HG03457 (cell line): Measurements from ENCODE around the gene RTN4RL2.
A peak's percentile ranks its signal among the peaks of the same experiment; 100 is the strongest.

Source experiments
- ATAC-seq: cut with Tn5 transposase; IDR thresholded peaks from one replicate; pipeline ENCODE4 v1.9.1; 2021; ENCODE audit warnings: moderate number of reproducible peaks; ENCODE audit not compliant: unreplicated experiment

RTN4RL2 gene

GRCh38 chr11:57479911-57480310, 19.6 kb downstream of the RTN4RL2 start:
- no peak for ATAC-seq

GRCh38 chr11:57480409-57481137, 20.2 kb downstream of the RTN4RL2 start:
- ATAC-seq = no peak

DNA sequence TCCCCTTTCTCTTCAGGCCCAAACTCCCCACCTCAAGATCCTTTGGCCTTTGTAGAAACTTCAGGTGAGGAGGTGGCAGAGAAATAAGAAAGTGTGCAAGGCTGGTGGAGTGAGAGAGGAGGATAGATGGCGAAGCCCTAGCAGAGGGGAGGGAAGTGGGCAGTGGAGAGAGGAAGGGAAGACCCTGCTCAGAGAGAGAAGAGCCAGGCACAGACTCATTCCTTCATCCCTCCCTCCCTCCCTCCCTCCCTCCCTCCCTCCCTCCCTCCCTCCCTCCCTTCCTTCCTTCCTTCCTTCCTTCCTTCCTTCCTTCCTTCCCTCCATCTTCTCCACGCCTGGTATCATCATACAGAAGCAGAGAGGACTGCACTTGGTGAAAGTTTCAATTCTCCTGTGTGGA, 21.0 kb downstream of the RTN4RL2 start:
- ATAC-seq = no peak

DNA sequence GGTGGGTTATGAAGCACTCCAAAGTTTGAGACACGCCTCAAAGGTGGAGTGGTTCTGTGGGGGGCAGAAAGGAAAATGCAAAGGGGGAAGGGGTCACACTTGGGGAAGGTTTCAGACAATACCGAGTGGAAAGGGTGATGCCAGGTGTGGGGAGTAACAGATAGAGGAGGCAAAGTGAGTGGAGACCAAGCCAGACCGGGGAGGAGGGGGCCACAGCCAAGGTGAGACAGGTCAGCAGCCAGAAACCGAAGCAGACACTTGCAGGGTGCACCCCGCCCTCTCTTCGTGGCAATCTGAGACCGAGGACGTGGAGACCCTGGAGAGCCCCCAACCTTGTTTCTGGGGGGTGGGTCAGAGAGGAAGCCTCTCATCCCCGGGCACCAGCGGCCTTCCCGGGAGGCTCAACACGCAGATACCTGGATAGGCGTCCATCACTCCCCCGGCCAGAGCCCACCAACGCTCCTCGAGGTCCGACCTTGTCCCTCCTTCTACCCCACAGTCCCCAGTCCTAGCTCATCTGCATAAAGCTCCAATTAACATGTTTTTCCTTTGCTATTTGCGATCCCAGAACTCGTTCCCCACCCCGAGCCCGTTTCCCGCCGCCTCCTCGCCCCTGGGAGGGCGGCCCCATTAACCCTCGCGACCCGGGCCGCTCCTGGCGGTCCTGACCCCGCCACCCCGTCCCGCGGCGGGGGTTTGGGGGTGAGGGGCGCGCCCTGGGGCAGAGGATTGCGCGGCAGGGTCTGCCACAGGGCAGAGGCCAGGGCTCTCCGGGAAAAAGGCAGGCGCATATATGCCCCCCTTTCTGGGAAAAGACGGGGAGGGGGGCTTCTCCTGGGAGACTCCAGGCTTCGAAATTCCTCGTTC, 21.8 kb downstream of the RTN4RL2 start:
- ATAC-seq = no peak

- ATAC-seq = peak; percentile 48
These were observed 22.6 kb downstream of the RTN4RL2 start for GRCh38 chr11:57482782-57483561.

- no peak for ATAC-seq
These were observed 23.2 kb downstream of the RTN4RL2 start for GRCh38 chr11:57483562-57483918.

- no peak for ATAC-seq
These were observed 23.9 kb downstream of the RTN4RL2 start for GRCh38 chr11:57484141-57484710.

- no peak for ATAC-seq
These were observed 25.1 kb downstream of the RTN4RL2 start for GRCh38 chr11:57485217-57485990.

- no peak for ATAC-seq
These were observed 26.9 kb downstream of the RTN4RL2 start for GRCh38 chr11:57487021-57487778.

DNA sequence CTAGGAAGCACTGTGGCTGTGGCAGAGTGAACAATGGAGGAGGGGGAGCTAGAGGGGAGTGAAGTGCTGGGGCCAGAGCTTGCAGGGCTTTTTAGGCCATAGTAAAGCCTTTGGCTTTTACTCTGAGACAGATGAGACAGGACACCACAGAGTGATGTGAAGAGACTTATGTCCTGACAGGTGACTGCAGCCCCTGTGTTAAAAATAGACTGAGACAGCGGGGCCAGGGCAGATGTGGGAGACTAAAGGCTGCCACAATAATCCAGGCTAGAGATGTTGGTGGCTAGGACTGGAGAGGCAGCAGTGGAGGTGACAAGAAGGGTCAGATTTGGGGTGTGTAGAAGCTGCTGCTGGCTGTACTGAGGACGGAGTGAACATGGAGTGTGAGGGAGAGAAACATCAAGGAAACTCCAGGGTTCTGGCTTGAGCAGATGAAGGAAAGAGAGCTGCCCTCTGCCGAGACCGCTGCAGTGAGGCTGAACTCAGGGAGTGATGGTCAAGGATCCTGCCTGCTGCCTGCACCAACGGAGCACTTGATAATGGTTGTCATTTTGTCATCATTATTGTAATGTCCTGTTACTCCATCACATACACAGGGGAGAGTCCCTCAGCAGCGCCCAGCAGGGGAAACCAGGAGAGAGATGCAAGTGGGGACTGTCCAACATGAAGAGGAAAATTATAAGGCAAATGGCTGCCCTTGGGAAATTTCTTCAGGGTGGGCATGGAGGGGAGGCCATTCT, 27.8 kb downstream of the RTN4RL2 start:
- no peak for ATAC-seq

- no peak for ATAC-seq
These were observed 30.3 kb downstream of the RTN4RL2 start for GRCh38 chr11:57490456-57491248.

- no peak for ATAC-seq
These were observed 31.2 kb downstream of the RTN4RL2 start for GRCh38 chr11:57491371-57492061.

DNA sequence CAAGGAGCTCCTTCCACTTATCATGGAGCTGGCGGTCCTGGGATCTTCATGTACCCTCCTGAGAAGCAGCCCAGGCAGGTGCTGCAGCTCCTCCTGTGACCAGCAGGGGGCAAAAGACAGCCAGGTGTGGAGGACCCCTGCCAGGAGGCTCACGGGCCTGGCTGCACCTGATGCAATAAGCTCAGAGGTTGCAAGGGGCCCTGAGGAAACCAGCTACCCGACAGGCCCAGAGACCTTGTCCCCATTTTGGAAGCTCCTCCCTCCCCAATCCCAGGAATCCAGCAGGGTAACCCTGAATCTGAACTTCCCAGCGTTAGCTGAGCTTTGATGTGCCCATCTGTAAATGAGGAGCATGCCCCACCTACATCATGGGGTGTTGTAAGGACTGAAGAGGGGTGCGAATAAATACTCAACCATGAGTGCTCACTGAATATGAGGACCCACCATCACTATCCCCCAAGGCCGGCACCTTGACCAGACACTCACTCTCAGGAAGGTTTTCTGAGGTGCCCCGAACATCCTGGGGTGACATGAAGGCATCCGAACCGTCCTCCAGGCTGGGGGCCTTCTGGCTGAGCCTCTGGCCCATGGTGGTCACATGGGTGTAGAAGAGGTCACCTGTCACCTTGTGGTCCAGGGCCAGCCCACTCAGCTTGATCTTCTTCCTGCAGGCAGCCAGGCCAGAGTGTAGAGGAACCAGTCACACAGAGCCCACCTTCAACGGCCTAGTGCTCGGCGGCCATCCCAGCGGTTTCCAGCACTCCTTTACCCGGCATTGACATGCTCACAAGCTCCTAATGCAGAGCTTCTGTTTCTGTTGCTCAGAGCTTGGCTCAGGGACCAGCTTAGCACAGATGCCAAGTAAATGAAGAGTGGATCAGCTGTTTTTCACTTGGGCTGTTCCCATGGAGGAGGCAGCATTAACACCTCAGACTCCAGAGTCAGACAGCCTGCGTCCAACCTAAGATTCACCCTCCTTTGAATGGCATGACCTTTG, 33.5 kb downstream of the RTN4RL2 start:
- ATAC-seq = no peak

GRCh38 chr11:57496109-57496820, 35.9 kb downstream of the RTN4RL2 start:
- ATAC-seq = no peak

DNA sequence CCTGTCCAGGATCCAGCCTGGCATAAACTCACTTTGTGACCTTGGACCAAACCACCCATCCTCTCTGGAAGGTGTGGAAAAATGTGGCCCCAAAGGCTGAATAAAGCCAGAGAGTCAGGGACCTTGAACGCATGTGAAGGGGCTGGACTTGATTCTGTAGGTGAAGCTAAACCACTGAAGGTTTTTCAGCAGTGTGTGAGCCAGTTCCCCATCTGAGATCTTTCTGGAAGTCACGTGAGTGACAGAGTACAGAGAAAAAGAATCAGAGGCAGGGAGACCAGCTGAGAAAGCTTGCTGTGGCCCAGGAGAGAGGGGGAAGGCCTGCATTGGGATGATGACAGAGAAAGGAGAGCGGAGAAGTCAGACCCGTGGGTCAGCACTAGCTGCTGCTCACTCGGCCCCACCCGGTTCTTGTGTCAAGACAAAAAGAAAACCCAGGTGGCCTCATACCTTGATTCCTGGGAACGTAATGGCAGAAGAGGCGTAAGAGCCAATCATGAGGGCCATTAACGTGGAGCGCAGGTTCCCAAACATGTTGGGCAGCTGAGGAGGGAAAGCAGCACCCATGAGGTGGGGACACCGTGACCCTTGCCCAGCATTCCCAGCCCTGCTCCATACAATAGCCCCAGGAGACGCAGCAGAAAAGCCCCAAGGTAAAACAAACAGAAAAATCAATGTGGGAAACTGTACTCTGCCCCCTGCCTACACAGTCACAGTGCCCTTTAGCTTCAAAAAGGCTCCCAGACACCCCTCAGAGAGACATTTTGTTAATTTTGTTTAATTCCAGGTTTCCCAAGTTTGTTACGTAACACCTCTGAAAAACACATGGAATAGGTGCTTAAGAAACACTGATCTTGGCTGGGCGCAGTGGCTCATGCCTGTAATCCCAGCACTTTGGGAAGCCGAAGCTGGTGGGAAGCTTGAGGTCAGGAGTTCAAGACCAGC, 37.2 kb downstream of the RTN4RL2 start:
- ATAC-seq = no peak
